NCI-H748 treated with DMSO at 0.1 percent for 48 hours (cell line): Measurements from ENCODE around the gene C5orf15.
"Not testable (repeated sequence)": the region's sequence is repeated elsewhere in the genome, so short reads cannot be mapped to it uniquely, and the experiment has no call there.

Experiments
- DNase-seq: peaks from one replicate; lab custom pipeline; 2025; lab: John Stamatoyannopoulos, UW

C5orf15 gene

DNA sequence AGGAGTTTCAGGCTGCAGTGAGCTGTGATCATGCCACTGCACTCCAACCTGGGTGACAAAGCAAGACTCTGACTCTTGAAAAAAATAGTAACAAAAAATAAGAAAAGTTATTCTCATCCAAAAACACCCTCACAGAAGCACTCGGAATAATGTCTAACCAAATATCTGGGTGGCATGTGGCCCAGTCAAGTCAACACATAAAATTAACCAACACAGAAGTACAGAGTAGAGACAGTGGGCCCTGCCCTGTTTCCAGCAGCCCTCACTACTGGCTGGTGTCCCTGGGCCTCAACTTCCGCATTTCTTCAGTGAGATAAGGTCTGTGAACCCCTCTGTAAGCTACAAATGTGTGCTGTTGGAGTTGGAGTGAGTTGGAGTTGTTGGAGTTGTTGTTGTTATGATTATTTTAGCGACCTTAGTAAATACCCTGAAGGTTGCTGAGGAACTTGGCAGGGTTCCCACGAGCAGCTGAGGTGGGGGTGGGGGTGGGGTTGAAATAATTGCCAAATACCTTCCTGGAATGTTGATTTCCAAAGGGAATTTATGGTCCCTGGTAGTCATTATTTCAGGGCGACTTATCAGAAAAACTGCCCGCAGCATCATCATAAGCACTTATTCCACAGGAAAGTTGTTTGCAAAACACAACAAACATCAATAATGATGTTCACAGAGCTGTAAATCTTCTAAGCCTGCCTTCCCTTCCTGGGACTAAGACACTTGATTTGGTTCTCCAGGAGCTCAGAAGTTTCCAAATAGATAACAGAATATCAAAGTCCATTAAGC, 30.2 kb downstream of the C5orf15 start:
- DNase-seq, result no peak

DNA sequence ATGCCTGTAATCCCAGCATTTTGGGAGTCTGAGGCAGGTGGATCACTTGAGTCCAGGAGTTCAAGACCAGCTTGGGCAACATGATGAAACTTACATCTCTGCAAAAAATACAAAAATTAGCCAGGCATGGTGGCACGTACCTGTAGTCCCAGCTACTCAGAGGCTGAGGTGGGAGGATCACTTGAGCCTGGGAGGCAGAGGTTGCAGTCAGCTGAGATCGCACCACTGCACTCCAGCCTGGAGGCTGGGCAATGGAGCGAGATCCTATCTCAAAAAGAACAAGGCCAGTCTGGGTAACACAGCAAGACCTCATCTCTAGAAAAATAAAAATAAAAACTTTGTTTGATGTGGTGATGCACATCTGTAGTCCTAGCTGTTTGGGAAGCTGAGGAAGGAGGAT, 30.8 kb downstream of the C5orf15 start:
- not testable (repeated sequence) for DNase-seq

GRCh38 chr5:133936651-133937015, 31.8 kb downstream of the C5orf15 start:
- no peak for DNase-seq

DNA sequence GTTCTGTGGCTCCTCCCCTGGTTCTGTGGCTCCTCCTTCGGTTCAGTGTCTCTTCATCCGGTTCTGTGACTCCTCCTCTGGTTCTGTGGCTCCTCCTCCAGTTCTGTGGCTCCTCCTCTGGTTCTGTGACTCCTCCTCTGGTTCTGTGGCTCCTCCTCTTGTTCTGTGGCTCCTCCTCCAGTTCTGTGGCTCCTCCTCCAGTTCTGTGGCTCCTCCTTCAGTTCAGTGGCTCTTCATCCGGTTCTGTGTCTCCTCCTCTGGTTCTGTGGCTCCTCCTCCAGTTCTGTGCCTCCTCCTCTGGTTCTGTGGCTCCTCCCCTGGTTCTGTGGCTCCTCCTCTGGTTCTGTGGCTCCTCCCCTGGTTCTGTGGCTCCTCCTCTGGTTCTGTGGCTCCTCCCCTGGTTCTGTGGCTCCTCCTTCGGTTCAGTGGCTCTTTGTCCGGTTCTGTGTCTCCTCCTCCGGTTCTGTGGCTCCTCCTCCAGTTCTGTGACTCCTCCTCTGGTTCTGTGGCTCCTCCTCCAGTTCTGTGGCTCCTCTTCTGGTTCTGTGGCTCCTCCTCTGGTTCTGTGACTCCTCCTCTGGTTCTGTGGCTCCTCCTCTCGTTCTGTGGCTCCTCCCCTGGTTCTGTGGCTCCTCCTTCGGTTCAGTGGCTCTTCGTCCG, 32.3 kb downstream of the C5orf15 start:
- DNase-seq, result not testable (repeated sequence)

DNA sequence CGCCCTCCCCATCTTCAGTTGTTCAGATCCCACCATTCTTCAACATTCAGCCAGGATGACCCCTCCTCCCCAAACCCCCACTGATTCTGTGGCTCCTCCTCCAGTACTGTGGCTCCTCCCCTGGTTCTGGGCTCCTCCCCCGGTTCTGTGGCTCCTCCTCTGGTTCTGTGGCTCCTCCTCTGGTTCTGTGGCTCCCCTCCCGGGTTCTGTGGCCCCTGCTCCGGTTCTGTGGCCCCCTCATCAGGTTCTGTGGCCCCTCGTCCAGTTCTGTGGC, 32.8 kb downstream of the C5orf15 start:
- DNase-seq, result no peak

DNA sequence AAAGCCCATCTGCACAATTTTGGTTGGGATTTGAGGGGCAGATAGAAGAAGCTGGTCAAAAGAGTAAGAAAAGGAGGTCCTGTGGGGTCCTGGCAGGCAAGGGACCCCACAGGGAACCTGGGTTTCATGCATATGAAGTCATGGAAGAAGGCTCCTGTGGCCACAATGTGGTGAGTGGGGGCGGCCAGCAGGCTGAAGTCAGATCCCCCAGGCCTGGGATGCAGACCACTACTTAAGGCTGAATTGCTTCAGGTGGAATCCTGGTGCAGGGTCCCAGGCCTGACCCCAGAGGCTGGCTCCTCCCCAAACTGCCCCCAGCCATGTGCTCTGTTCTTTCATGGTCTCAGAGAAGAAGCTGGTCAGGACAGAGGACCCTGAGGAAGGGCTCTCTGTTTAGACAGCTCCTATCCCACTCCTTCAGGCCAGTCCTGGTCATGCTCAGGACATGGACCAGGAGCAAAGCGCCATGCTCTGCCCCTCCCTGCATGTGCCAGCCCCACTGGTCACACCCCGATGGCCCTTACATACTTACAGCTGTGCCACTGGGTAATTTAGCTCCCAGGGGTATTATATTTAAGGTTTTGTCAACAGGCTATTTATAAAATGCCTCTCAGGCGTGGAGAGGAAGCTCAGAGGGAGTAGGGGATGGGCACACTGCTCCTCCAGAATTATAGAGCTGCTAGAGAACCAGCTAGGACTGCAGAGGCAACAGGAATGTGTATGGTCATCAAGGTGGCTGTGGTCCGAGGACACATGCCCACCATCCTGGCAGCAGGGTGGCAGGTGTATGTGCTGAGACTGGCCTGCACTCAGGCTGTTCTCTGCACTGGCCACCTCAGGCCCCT, 33.4 kb downstream of the C5orf15 start:
- no peak for DNase-seq

DNA sequence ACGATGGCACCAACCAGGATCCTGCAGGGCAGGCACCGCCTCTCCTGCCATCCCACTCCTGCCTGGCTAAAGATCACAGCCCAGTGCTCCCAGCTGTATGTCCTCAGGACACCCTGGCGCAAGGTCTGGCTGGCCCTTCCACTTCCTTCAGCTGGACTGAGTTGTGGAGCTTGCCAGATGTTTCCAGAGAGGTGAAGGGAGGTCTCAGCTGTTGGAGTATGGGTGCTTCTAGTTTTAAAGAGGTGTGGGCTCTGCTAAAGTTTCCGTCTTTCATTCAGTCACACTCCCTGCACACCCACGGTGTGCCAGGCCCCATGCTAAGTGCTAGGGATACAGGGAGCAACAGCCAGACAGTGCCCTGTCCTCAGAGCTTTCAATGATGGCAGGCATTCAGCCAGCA, 34.1 kb downstream of the C5orf15 start:
- no peak for DNase-seq

GRCh38 chr5:133933670-133934295, 34.6 kb downstream of the C5orf15 start:
- DNase-seq, result no peak

DNA sequence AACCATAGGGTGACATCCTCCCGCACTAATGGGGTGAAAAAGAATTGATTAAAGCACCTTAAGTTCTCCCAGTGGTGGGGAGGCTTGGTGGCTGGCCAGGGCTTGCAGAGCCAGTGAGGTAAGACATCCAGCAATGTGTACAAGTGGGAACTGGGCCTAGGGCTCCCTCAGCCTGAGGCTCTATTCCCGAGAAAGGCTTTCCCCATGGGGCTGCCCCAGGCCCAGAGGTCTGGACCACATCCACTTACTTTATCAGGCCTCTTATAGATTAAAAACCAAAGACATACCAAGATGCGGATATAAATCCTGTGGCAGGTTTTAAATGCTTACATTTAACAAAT, 35.3 kb downstream of the C5orf15 start:
- DNase-seq, result no peak

DNA sequence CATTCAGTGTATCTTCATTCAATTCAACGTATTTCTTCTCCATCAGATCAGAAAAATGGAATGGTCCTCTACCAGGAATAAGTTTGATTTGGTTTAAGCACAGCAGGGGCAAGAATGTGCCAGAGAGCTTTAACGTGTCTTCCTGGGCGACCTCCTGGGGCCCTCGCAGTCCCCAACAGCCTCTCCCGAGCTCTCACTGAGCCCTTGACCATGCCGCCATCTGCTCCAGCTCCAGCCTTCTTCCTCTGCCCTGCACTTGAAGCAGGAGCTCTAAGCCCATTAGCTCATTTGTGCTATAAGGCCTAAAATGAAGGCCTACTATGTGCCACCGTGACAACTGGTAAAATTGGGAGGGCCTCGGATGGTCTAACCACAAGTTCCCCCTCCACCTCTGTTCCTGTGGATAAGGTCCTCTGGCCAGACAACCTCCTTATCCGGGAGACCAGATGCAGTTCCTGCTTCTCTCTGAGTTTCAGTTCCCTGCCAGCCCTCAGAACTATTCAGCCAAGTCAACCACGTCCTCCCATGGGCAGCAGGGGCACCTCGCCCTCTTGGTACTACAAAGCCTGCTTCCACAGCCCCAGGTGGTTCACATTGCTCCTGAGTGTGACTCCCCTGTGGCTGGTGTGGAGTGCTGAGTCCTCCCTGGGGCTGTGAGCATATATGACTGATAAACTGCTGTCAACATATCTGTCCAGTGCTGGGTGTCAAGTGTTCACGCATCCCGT, 35.8 kb downstream of the C5orf15 start:
- DNase-seq, result no peak

DNA sequence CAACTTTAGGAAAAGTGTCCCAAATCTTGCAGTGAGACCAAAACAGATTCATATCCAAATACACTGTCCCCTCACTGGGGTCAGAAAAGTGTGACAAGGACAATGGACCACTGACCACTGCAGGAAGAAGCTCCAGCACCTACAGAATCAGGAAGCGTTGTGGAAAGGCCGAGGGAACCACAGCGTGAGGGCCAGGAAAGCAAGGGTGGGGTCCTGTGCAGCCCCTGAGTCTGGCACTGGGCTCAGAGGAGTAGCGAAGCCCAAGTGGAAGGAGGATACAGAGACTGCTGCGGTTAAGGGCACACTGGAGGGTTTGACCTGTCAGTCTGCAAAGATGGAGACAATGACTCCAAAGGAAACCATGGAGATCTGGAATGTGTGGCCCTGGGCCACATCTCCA, 36.9 kb downstream of the C5orf15 start:
- no peak for DNase-seq

GRCh38 chr5:133930813-133931090, 37.7 kb downstream of the C5orf15 start:
- DNase-seq, result no peak

- DNase-seq, result no peak
These were observed 38.2 kb downstream of the C5orf15 start for GRCh38 chr5:133930061-133930812.

DNA sequence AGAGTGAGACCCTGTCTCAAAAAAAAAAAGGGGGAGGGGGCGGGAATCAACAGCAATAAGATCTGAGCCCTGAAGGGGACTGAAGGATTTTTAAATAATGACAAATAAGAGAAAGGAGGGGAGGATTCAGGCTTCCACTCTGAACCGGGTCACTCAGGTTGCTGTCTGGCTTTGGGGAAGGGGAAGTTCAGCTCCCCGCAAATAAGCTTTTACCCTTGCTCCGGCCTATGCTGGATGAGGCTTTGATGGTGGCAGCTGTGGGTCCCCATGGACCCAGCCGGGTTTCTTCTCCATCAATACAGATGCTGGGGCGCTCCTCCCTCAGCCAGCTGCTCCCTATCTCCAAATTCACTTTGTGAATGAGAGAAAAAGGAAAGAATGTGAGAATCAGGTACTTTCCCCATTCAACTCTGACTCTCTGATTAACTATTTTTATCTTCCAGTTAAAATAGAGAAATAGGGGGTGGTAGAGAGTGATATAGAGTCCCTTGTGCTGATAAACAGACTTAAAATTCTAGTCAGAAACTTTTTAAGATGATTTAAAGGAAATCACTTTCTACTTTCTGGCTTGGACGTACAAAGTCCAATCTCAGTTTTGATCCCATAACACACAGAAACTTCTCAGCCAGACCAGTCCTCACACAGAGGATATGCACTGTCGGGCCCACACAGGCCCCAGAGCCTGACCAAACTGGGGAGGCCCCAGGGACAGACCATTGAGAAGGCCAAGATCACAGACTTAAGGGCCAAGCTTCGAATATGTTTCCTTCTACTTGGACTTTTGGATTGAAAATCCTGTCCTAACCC, 39.6 kb downstream of the C5orf15 start:
- no peak for DNase-seq

- no peak for DNase-seq
These were observed 40.9 kb downstream of the C5orf15 start for GRCh38 chr5:133927300-133928180.

DNA sequence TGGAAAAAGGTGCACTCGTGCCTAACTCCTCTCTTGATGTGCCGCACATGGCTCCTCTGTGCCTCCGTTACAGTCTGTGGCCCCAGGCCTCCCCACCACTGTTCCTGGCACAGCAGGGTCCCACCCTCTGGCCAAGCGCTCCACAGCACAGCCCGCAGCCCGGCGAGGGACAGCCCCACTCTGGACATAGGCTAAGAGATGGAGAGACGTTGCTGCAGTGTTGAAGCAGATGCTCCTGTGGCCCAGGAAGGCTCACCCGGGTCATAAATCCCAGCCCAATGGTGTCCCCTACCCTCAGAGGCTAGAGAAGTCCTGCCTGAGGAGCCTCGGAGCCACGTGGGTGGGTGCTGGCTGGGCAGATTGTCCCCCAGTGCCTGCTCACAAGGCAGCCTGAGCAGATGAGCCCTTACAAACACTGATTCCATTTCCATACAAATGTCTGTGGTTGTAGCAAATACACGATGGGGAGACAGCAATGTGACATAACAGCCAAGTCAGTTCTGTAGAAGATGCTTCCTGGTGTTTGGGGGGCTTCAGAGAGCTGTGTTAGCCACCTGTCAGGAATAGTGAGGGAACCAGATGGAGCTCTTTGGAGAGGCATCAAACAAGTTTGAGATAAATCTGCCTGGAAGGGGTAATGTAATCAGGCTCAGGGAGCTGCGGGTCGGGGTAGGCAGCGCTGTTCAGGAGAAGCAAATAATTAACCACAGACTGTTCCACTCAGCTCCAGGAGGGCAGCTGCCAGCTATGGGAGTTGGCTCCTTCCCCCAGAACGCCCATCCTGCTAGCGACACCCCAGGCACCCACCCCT, 41.7 kb downstream of the C5orf15 start:
- DNase-seq, result no peak

DNA sequence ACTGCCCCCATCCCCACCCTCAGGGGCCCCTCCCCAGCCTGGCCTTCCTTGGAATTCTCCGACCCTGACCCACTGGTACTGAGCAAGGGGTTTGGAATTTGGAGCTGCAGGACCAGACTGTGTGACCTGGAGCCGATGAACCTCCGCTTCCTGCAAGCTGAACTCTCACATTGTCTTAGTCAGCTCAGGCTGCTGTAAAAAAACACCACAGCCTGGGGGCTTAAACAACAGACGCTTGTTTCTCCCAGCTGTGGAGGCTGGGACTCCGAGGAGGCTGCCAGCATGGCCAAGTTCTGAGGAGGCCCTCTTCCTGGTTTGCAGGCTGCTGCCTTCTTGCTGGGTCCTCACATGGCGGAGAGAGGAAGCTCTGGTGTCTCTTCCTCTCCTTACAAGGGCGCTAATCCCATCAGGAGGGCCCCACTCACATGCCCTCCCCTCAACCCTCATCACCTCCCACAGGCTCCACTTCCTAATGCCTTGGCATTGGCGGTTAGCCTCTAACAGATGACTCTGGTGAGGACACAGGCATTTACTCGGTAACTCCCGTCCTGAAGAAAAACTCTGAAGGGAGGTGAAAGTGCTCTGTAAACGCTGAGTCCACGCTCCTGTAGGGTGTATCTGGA, 42.4 kb downstream of the C5orf15 start:
- DNase-seq, result no peak

- DNase-seq, result no peak
These were observed 43.2 kb downstream of the C5orf15 start for GRCh38 chr5:133925269-133925668.
